ENCODE measurements around the gene RICTOR.

Gene RICTOR

DNA sequence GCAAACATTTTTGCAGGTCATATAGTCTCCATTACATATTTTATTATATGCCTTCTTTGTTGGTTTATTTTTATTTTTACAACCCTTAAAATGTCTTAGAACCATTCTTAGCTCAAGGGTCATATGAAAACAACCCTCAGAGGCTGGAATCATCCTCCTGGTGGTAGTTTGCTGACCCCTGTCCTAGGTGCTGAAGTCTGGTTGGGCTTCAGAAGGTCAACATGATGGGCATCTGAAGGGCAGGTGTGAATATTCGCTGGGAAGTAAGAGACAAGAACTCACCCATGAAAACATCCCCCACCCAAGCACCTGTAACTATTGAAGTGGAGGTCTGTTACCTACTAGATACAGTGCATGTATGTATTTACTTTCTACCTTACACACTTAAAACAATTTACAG lies 153.0 kb downstream of the RICTOR start:
- in situ Hi-C loops (cut with MboI; ENCODE audit: low sequenced_read_pairs, unreplicated experiment): no loop called here
- TF ChIP-seq, protein P1, sequence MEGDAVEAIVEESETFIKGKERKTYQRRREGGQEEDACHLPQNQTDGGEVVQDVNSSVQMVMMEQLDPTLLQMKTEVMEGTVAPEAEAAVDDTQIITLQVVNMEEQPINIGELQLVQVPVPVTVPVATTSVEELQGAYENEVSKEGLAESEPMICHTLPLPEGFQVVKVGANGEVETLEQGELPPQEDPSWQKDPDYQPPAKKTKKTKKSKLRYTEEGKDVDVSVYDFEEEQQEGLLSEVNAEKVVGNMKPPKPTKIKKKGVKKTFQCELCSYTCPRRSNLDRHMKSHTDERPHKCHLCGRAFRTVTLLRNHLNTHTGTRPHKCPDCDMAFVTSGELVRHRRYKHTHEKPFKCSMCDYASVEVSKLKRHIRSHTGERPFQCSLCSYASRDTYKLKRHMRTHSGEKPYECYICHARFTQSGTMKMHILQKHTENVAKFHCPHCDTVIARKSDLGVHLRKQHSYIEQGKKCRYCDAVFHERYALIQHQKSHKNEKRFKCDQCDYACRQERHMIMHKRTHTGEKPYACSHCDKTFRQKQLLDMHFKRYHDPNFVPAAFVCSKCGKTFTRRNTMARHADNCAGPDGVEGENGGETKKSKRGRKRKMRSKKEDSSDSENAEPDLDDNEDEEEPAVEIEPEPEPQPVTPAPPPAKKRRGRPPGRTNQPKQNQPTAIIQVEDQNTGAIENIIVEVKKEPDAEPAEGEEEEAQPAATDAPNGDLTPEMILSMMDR (IDR thresholded peaks at IDR 0.05; ENCODE audit: borderline replicate concordance, control extremely low read depth, extremely low read depth, insufficient read depth, missing control alignments): no peak
- no peak for DNase-seq (ENCODE audit: low spot score)

DNA sequence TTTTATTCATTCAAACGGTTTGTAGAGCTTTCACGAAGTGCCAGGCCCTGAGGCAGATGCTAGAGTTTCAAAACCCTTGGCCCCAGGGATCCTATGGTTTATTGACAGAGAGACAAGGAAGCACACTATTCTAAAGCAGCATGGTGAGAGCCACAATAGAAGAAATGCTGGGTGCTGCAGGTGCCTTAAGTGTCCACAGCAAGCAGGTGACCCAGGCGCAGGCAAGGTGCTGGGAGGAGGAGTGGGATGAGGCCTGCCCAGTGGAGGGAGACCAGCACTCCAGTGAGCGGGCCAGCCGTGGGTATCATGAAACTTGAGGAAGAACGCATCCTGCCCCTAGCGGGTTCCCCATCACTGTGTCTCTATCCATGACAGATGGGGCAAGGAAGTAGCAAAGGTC lies 157.4 kb downstream of the RICTOR start:
- no peak for DNase-seq (ENCODE audit: low spot score)
- TF ChIP-seq, protein P1 (IDR thresholded peaks at IDR 0.05; ENCODE audit: borderline replicate concordance, control extremely low read depth, extremely low read depth, insufficient read depth, missing control alignments): no peak
- in situ Hi-C loops (cut with MboI; ENCODE audit: low sequenced_read_pairs, unreplicated experiment): no loop called here

GRCh38 chr5:38913714-38914113 lies 160.5 kb downstream of the RICTOR start:
- in situ Hi-C loops (cut with MboI; ENCODE audit: low sequenced_read_pairs, unreplicated experiment): no loop called here
- no peak for DNase-seq (ENCODE audit: low spot score)
- TF ChIP-seq, protein P1 (IDR thresholded peaks at IDR 0.05; ENCODE audit: borderline replicate concordance, control extremely low read depth, extremely low read depth, insufficient read depth, missing control alignments): no peak

DNA sequence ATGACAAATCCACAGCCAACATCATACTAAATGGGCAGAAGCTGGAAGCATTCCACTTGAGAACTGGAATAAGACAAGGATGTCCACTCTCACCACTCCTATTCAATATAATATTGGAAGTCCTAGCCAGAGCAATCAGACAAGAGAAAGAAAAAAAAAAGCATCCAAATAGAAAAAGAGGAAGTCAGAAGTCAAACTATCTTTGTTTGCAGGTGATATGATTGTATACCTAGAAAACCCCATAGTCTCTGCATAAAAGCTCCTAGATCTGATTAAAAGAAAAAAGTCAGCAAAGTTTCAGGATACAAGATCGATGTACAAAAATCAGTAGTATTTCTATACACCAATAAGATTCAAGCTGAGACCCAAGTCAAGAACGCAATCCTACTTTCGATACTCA lies 162.3 kb downstream of the RICTOR start:
- TF ChIP-seq, protein P1 (IDR thresholded peaks at IDR 0.05; ENCODE audit: borderline replicate concordance, control extremely low read depth, extremely low read depth, insufficient read depth, missing control alignments): no peak
- in situ Hi-C loops (cut with MboI; ENCODE audit: low sequenced_read_pairs, unreplicated experiment): no loop called here
- DNase-seq (ENCODE audit: low spot score): no peak

- DNase-seq (ENCODE audit: low spot score): no peak
- TF ChIP-seq, protein P1 (IDR thresholded peaks at IDR 0.05; ENCODE audit: borderline replicate concordance, control extremely low read depth, extremely low read depth, insufficient read depth, missing control alignments): no peak
- in situ Hi-C loops (cut with MboI; ENCODE audit: low sequenced_read_pairs, unreplicated experiment): no loop called here
Measured at GRCh38 chr5:38906503-38906902, 167.7 kb downstream of the RICTOR start.

DNA sequence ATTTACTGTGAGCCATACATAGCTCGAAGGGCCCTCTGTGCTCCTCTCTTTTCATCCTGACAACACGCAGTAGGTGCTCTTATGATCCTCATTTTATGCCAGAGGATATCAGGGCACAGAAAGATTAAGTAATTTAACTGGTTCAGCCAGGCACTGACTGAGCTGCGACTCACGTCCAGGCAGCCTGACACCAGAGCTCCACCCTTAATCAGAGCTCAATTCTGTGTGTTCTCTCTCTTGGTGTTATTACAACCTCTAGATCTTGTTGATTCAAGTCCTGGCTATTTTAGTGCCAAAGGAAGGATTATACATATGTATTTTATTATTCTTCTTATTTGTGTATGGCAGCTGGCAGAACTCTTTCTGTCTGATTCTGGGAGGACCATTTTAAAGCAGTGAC lies 168.7 kb downstream of the RICTOR start:
- in situ Hi-C loops (cut with MboI; ENCODE audit: low sequenced_read_pairs, unreplicated experiment): no loop called here
- TF ChIP-seq, protein P1 (IDR thresholded peaks at IDR 0.05; ENCODE audit: borderline replicate concordance, control extremely low read depth, extremely low read depth, insufficient read depth, missing control alignments): no peak
- DNase-seq (ENCODE audit: low spot score): no peak

- TF ChIP-seq, protein P1 (IDR thresholded peaks at IDR 0.05; ENCODE audit: borderline replicate concordance, control extremely low read depth, extremely low read depth, insufficient read depth, missing control alignments): no peak
- DNase-seq (ENCODE audit: low spot score): no peak
- in situ Hi-C loops (cut with MboI; ENCODE audit: low sequenced_read_pairs, unreplicated experiment): no loop called here
Measured at GRCh38 chr5:38899936-38900335, 174.3 kb downstream of the RICTOR start.

All from GM13976 (cell line).